GM12878 (cell line): ENCODE data around the gene ESR2. TPM values are rescaled to one million over a fixed set of nuclear protein-coding genes. Genes with fewer than 3 reads are reported as not detected.

Experiments
- ATAC-seq: fragments of 200-7000 bp; cut with Tn5 transposase; 3 replicates; pipeline ENCODE4 v1.9.1; 2020; ENCODE audit warnings: mild to moderate bottlenecking, moderate library complexity
- BruUV-seq: library from RNA; stranded (reverse); fragments of 400-500 nt; replicated peaks from 2 replicates; lab custom pipeline; 2021; lab: Mats Ljungman, UMichigan
- CTCF ChIA-PET: fragments of 300-600 bp; sonication (Branson Sonifier 250); formaldehyde crosslinking; extraction: SDS; loops from one replicate; lab custom pipeline; 2021; ENCODE audit warnings: inconsistent platforms; lab: Yijun Ruan, JAX
- POLR2A ChIA-PET: fragments of 350-600 bp; formaldehyde crosslinking; extraction: SDS; loops from one replicate; lab custom pipeline; 2021; ENCODE audit warnings: inconsistent platforms; lab: Charles Lee
- RAD21 ChIA-PET: fragments of 300-600 bp; sonication (Branson Sonifier 250); formaldehyde crosslinking; loops from one replicate; lab custom pipeline; 2023; ENCODE audit warnings: antibody characterized with exemption; ENCODE audit not compliant: unreplicated experiment; lab: Charles Lee
- SMC1A ChIA-PET: fragments of 300-600 bp; sonication (Branson Sonifier 250); formaldehyde crosslinking; loops from one replicate; lab custom pipeline; 2023; ENCODE audit not compliant: unreplicated experiment, uncharacterized antibody; lab: Charles Lee
- DNase-seq: peaks from one replicate; pipeline ENCODE4 v3.0.0-alpha.2; 2011; ENCODE audit warnings: low read depth, low spot score
- FAIRE-seq: peaks from 3 replicates; lab custom pipeline; 2011; peaks lifted over from hg19 to GRCh38; lab: Jason Lieb, UNC
- H2AFZ ChIP-seq: 2 replicates; pipeline ENCODE4 v1.6.0; 2011; ENCODE audit warnings: low read depth, low read length, control low read depth; ENCODE audit not compliant: control insufficient read depth
- H3K27ac ChIP-seq: 2 replicates; pipeline ENCODE4 v1.5.1; 2011; ENCODE audit warnings: control low read depth; ENCODE audit not compliant: control insufficient read depth, insufficient read depth
- H3K27me3 ChIP-seq, 2 experiments: replicated peaks in 1 of 2; 2 replicates each; pipeline versions ENCODE4 v1.6.0 to v1.6.1; 2011; ENCODE audit warnings: low read length in 1 of 2; ENCODE audit not compliant: control insufficient read depth in 2 of 2, insufficient read depth in 2 of 2
- H3K36me3 ChIP-seq, 2 experiments: 2 replicates each; pipeline ENCODE4 v1.5.1; 2011; ENCODE audit warnings: low read length in 1 of 2; ENCODE audit not compliant: control insufficient read depth in 2 of 2, insufficient read depth in 2 of 2
- H3K4me1 ChIP-seq: 2 replicates; pipeline ENCODE4 v1.6.1; 2011; ENCODE audit warnings: mild to moderate bottlenecking, low read length, moderate library complexity, mixed read lengths; ENCODE audit not compliant: control insufficient read depth, insufficient read depth
- H3K4me2 ChIP-seq: 2 replicates; pipeline ENCODE4 v1.6.0; 2011; ENCODE audit warnings: control low read depth; ENCODE audit not compliant: control insufficient read depth, insufficient read depth
- H3K4me3 ChIP-seq: fragments of 200-600 bp; sonication (generic); 2 replicates; pipeline ENCODE4 v1.5.1; 2016
- H3K79me2 ChIP-seq: 2 replicates; pipeline ENCODE4 v1.6.0; 2011; ENCODE audit warnings: low read length; ENCODE audit not compliant: control insufficient read depth, insufficient read depth
- H3K9ac ChIP-seq: 2 replicates; pipeline ENCODE4 v1.8.0; 2011; ENCODE audit warnings: low read length, control low read depth, mixed read lengths; ENCODE audit not compliant: control insufficient read depth, insufficient read depth
- H3K9me3 ChIP-seq: replicated peaks from 3 replicates; pipeline ENCODE4 v1.5.1; 2011; ENCODE audit warnings: mild to moderate bottlenecking, low read length; ENCODE audit not compliant: control insufficient read depth, insufficient read depth
- H4K20me1 ChIP-seq: 2 replicates; pipeline ENCODE4 v1.6.0; 2011; ENCODE audit not compliant: control insufficient read depth, insufficient read depth
- BHLHE40 ChIP-seq, 2 experiments: fragments of 450-650 bp in 1 of 2; IDR thresholded peaks; 2 replicates each; pipeline ENCODE4 v1.6.1; 2011 to 2017; ENCODE audit warnings: low read depth in 2 of 2, borderline replicate concordance in 1 of 2, improper control_type of control experiment in 1 of 2, low read length in 1 of 2, mild to moderate bottlenecking in 1 of 2
- HDGF ChIP-seq: fragments of 450-650 bp; IDR thresholded peaks from 2 replicates; pipeline ENCODE4 v1.6.1; 2016; ENCODE audit warnings: antibody characterized with exemption
- IKZF1 ChIP-seq: fragments of 450-650 bp; conservative IDR thresholded peaks from 2 replicates; pipeline ENCODE4 v1.6.1; 2017; ENCODE audit warnings: antibody characterized with exemption, mild to moderate bottlenecking
- MAX ChIP-seq: IDR thresholded peaks from 2 replicates; pipeline ENCODE4 v1.6.1; 2012; ENCODE audit warnings: low read depth, low read length, improper control_type of control experiment
- NFIC ChIP-seq: IDR thresholded peaks from 2 replicates; pipeline ENCODE4 v1.6.1; 2012; ENCODE audit warnings: low read depth, mild to moderate bottlenecking, inconsistent platforms, low read length, moderate library complexity
- POLR2A ChIP-seq: IDR thresholded peaks from 2 replicates; pipeline ENCODE4 v1.6.1; 2011; ENCODE audit warnings: low read depth, mild to moderate bottlenecking, low read length
- PRDM15 ChIP-seq: fragments of 450-650 bp; formaldehyde crosslinking; IDR thresholded peaks from 2 replicates; pipeline ENCODE4 v1.4.0; 2020; ENCODE audit warnings: mild to moderate bottlenecking, moderate library complexity
- RAD51 ChIP-seq: fragments of 450-650 bp; IDR thresholded peaks from 2 replicates; pipeline ENCODE4 v1.6.1; 2016; ENCODE audit warnings: moderate library complexity, mild to moderate bottlenecking, inconsistent platforms
- RUNX3 ChIP-seq: IDR thresholded peaks from 2 replicates; pipeline ENCODE4 v1.6.1; 2012; ENCODE audit warnings: low read length, inconsistent platforms
- SRF ChIP-seq, 2 experiments: IDR thresholded peaks; 2 replicates each; pipeline ENCODE4 v1.6.1; 2011; ENCODE audit warnings: low read depth in 2 of 2, low read length in 2 of 2, mild to moderate bottlenecking in 1 of 2, moderate library complexity in 1 of 2
- ZBTB11 ChIP-seq: fragments of 450-650 bp; formaldehyde crosslinking; IDR thresholded peaks from 2 replicates; pipeline ENCODE4 v1.5.0; 2022; ENCODE audit warnings: mild to moderate bottlenecking, missing genetic modification characterization
- WGBS: methylation state at CpG from one replicate; pipeline ENCODE4 v1.1.6; 2016; ENCODE audit warnings: low lambda C conversion rate; ENCODE audit not compliant: insufficient replicate concordance, insufficient coverage; ENCODE audit errors: missing lambda C conversion rate; 5-methylcytosine and 5-hydroxymethylcytosine counted together
- in situ Hi-C: fragments of 300-500 bp; cut with MboI; formaldehyde crosslinking; loops from 9 replicates; pipeline ENCODE4 v1.14.3; 2018; ENCODE audit warnings: mixed read lengths
- intact Hi-C: fragments of 100-400 bp; cut with micrococcal nuclease; formaldehyde crosslinking; loops from one replicate; pipeline ENCODE4 v1.14.2; 2022; ENCODE audit not compliant: unreplicated experiment
- polyA plus RNA-seq, 11 experiments: library from polyadenylated mRNA; depleted of rRNA in 4 of 11; unstranded in 6 of 11; stranded (reverse) in 5 of 11; fragments of >200 nt; fragmentation: Nextera tagmentation in 4 of 11; fragmentation: Illumina TruSeq in 1 of 11; extraction: Ambion mirVana in 4 of 11; extraction: Trizol in 1 of 11; gene quantifications; 1 replicate in 1 of 11; 2 replicates in 10 of 11; pipeline versions ENCODE4 v1.2.1 to v1.2.3, GENCODE V29; 2011 to 2016; ENCODE audit warnings: inconsistent platforms in 2 of 11, missing spikeins in 2 of 11, low read depth in 1 of 11
- total RNA-seq, 4 experiments: library from RNA; depleted of rRNA in 3 of 4; stranded (reverse); fragments of >200 nt in 3 of 4; fragmentation: Illumina TruSeq in 1 of 4; extraction: Trizol in 1 of 4; gene quantifications; 2 replicates each; pipeline versions ENCODE4 v1.2.1 to v1.2.3, GENCODE V29; 2013 to 2021
- TF ChIP-seq, protein P1 (sequence below): IDR thresholded peaks from 2 replicates; pipeline ENCODE4 v1.6.1; 2011; ENCODE audit warnings: low read depth, low read length, improper control_type of control experiment, borderline replicate concordance

The ESR2 gene
- total and polyA plus RNA-seq, 10 of the 15 experiments (the other 5 are each of a cell fraction or from before 2014, with no cell fraction given) = 0.29 to 2.6 (median 0.81) TPM

DNA sequence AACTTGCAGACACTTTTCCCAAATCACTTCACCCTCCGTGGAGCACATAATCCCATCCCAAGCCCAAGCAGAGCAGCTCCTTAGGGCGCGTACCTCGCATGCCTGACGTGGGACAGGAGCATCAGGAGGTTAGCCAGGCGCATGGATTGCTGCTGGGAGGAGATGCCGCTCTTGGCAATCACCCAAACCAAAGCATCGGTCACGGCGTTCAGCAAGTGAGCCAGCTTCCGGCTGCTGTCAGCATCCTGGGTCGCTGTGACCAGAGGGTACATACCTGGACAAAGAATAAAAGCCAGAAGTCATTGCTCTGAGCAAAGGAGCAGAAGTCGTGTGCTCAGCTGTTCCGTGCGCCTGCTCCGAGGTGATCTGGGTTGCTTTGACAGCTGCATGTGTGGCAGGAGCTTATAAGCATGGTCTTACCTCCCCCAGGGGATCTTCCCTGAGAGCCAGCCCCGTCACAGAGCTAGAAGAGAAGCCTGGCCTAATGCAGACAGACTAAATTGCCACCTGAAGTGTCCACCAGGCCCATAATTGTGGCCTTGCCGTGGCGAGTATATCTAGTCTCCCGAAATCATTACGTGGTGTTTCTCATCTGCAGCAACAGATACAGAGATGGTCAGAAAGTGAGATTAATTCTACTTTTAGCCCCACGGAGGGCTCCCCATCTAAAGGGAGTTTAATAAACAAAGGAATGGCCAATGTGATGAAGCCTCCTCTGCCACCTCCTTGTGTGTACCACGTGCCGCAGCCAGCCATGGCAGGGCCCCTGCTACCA lies 59.1 kb downstream of the ESR2 start:
- SMC1A ChIA-PET = interaction anchor here (0.5 to 4.0 kb wide), 17 partner anchors 9 to 435 kb away, joined by 3 to 34 read pairs (median 5); partner anchors contain the start of gene ESR2
- Histone ChIP-seq H3K4me2 (peak overlapping the region; percentile 89), H3K36me3 (0 out of 4 replicates have a peak, but pooled peaks cover 0 to 5% of the 10 kb centered on the region in 2 experiments), H3K27ac (peak overlapping the region; percentile 94), H3K79me2 (peaks cover 4% of the 10 kb centered on the region; the same call in 1 of the 2 replicates), H3K9ac (peak overlapping the region; percentile 70), H4K20me1 (no peaks in the 10 kb centered on the region), H3K27me3 (no peaks in the 10 kb centered on the region), H3K4me1 (peaks cover 53% of the 10 kb centered on the region), H3K4me3 (peak overlapping the region; percentile 33), H2AFZ (peak overlapping the region; percentile 29), H3K9me3 (no peaks in the 10 kb centered on the region)
- intact Hi-C loops = loop anchor here (1.0 to 5.0 kb wide), 2 partner anchors 38 to 60 kb away; no protein-coding TSS in a partner anchor
- RAD21 ChIA-PET = interaction anchor here (0.7 to 2.0 kb wide), 14 partner anchors 9 to 489 kb away, joined by 3 to 18 read pairs (median 3); partner anchors contain the start of gene ESR2
- 55% methylated on average over 24 of the region's 24 CpGs for WGBS
- DNase-seq (no peak), FAIRE-seq (no peak), ATAC-seq (peak; percentile 27)
- in situ Hi-C loops = no loop called here
- TSS peak; percentile 42 for BruUV-seq
- CTCF ChIA-PET = interaction anchor here (0.8 to 3.0 kb wide), 11 partner anchors 14 to 466 kb away, joined by 3 to 17 read pairs (median 5); partner anchors contain the start of gene ESR2
- POLR2A ChIA-PET = interaction anchor here (0.9 to 1.7 kb wide), 9 partner anchors 9 to 594 kb away, joined by 3 to 8 read pairs (median 3); partner anchors contain the start of gene ESR2
- TF ChIP-seq BHLHE40 (IDR thresholded peaks at IDR 0.05; ENCODE audit: borderline replicate concordance in 1 of 2, low read depth in 2 of 2, low read length in 1 of 2) = peak in 1 of 2 experiments; percentile 23; a peak in 1 of 4 replicates
- TF ChIP-seq IKZF1 = peak; percentile 31; the same call in 1 of the 2 replicates
- peak; percentile 70; the same call in 1 of the 2 replicates for TF ChIP-seq RAD51
- TF ChIP-seq RUNX3 = peak; percentile 48; the same call in 1 of the 2 replicates
- TF ChIP-seq, protein P1, sequence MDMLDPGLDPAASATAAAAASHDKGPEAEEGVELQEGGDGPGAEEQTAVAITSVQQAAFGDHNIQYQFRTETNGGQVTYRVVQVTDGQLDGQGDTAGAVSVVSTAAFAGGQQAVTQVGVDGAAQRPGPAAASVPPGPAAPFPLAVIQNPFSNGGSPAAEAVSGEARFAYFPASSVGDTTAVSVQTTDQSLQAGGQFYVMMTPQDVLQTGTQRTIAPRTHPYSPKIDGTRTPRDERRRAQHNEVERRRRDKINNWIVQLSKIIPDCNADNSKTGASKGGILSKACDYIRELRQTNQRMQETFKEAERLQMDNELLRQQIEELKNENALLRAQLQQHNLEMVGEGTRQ = peak; percentile 22; the same call in 1 of the 2 replicates
- TF ChIP-seq MAX = peak; percentile 74; the same call in 1 of the 2 replicates
- 0 out of 2 replicates have a peak, but pooled peaks have one; percentile 28 for TF ChIP-seq HDGF
- TF ChIP-seq NFIC = no peak
- peak; percentile 25; the same call in 1 of the 2 replicates for TF ChIP-seq POLR2A
- TF ChIP-seq SRF (IDR thresholded peaks at IDR 0.05; ENCODE audit: low read depth in 2 of 2, low read length in 2 of 2) = no peak
- 0 out of 2 replicates have a peak, but pooled peaks have one; percentile 50 for TF ChIP-seq PRDM15 (CRISPR knock-in tag)
- TF ChIP-seq ZBTB11 (CRISPR knock-in tag) = no peak
